H9 (cell line): ENCODE measurements around the gene RNF217. TPM values are rescaled to one million over a fixed set of nuclear protein-coding genes. Genes with fewer than 3 reads are reported as not detected.

ENCODE experiments used
- DNase-seq: peaks from one replicate; pipeline ENCODE4 v3.0.0-alpha.2; 2017
- H2AFZ ChIP-seq: one replicate; pipeline ENCODE4 v1.6.1; 2013; ENCODE audit warnings: mild to moderate bottlenecking, low read length, control low read depth, moderate library complexity
- H2AK5ac ChIP-seq: 2 replicates; pipeline ENCODE4 v1.6.1; 2013; ENCODE audit warnings: low read length, control low read depth, mixed read lengths; ENCODE audit not compliant: insufficient read length
- H2BK120ac ChIP-seq: one replicate; pipeline ENCODE4 v1.6.1; 2013; ENCODE audit warnings: low read depth, mild to moderate bottlenecking, low read length, control low read depth, inconsistent platforms; ENCODE audit not compliant: poor library complexity, severe bottlenecking
- H2BK12ac ChIP-seq: 2 replicates; pipeline ENCODE4 v1.6.1; 2013; ENCODE audit warnings: low read length, control low read depth, mixed read lengths, low read depth; ENCODE audit not compliant: insufficient read length
- H2BK15ac ChIP-seq: 2 replicates; pipeline ENCODE4 v1.6.1; 2013; ENCODE audit warnings: low read depth, low read length, control low read depth
- H2BK20ac ChIP-seq: one replicate; pipeline ENCODE4 v1.6.1; 2013; ENCODE audit warnings: low read depth, mild to moderate bottlenecking, low read length, control low read depth, inconsistent platforms; ENCODE audit not compliant: poor library complexity, severe bottlenecking
- H2BK5ac ChIP-seq: 2 replicates; pipeline ENCODE4 v1.6.1; 2013; ENCODE audit warnings: low read length, control low read depth, mixed read lengths; ENCODE audit not compliant: insufficient read length
- H3K14ac ChIP-seq: 2 replicates; pipeline ENCODE4 v1.6.1; 2013; ENCODE audit warnings: low read length, control low read depth; ENCODE audit not compliant: insufficient read depth
- H3K18ac ChIP-seq: 2 replicates; pipeline ENCODE4 v1.6.1; 2013; ENCODE audit warnings: low read depth, mild to moderate bottlenecking, mixed read lengths, low read length, control low read depth; ENCODE audit not compliant: insufficient read length
- H3K23ac ChIP-seq: 2 replicates; pipeline ENCODE4 v1.6.1; 2013; ENCODE audit warnings: low read length, control low read depth, mixed read lengths, low read depth; ENCODE audit not compliant: insufficient read length
- H3K23me2 ChIP-seq: 2 replicates; pipeline ENCODE4 v1.6.1; 2013; ENCODE audit warnings: low read depth, mild to moderate bottlenecking, mixed read lengths, low read length, control low read depth; ENCODE audit not compliant: insufficient read length, poor library complexity, severe bottlenecking
- H3K27ac ChIP-seq: 2 replicates; pipeline ENCODE4 v1.5.1; 2013; ENCODE audit warnings: low read length, control low read depth, mixed read lengths, low read depth; ENCODE audit not compliant: insufficient read length
- H3K27me3 ChIP-seq: 2 replicates; pipeline ENCODE4 v1.6.1; 2013; ENCODE audit warnings: low read length, control low read depth, inconsistent platforms; ENCODE audit not compliant: insufficient read depth
- H3K4ac ChIP-seq: 2 replicates; pipeline ENCODE4 v1.6.1; 2013; ENCODE audit warnings: low read depth, mild to moderate bottlenecking, control low read depth, inconsistent platforms, low read length, moderate library complexity
- H3K4me1 ChIP-seq: 2 replicates; pipeline ENCODE4 v1.6.1; 2013; ENCODE audit warnings: low read length, control low read depth, inconsistent platforms; ENCODE audit not compliant: insufficient read depth
- H3K4me2 ChIP-seq: 2 replicates; pipeline ENCODE4 v1.6.1; 2013; ENCODE audit warnings: low read length, control low read depth, mixed read lengths; ENCODE audit not compliant: insufficient read length, insufficient read depth
- H3K56ac ChIP-seq: 2 replicates; pipeline ENCODE4 v1.6.1; 2013; ENCODE audit warnings: low read depth, mild to moderate bottlenecking, mixed read lengths, low read length, control low read depth; ENCODE audit not compliant: insufficient read length
- H3K79me1 ChIP-seq: 2 replicates; pipeline ENCODE4 v1.6.1; 2013; ENCODE audit warnings: low read depth, mild to moderate bottlenecking, moderate library complexity, low read length, control low read depth, inconsistent platforms; ENCODE audit not compliant: insufficient read depth, poor library complexity, severe bottlenecking
- H3K79me2 ChIP-seq: 2 replicates; pipeline ENCODE4 v1.6.1; 2013; ENCODE audit warnings: low read length, control low read depth, inconsistent platforms; ENCODE audit not compliant: insufficient read depth
- H3K9ac ChIP-seq: 2 replicates; pipeline ENCODE4 v1.6.1; 2013; ENCODE audit warnings: low read length, control low read depth, mixed read lengths; ENCODE audit not compliant: insufficient read length; ENCODE audit errors: extremely low read depth
- H3K9me3 ChIP-seq: one replicate; pipeline ENCODE4 v1.6.1; 2013; ENCODE audit warnings: low read depth, low read length, inconsistent platforms; ENCODE audit not compliant: control insufficient read depth
- H3T11ph ChIP-seq: one replicate; pipeline ENCODE4 v1.6.1; 2013; ENCODE audit warnings: mild to moderate bottlenecking, low read length, control low read depth, inconsistent platforms
- H4K20me1 ChIP-seq: one replicate; pipeline ENCODE4 v1.6.1; 2013; ENCODE audit not compliant: control insufficient read depth, insufficient read length, insufficient read depth
- H4K5ac ChIP-seq: 2 replicates; pipeline ENCODE4 v1.6.1; 2013; ENCODE audit warnings: low read depth, mild to moderate bottlenecking, mixed read lengths, low read length, control low read depth; ENCODE audit not compliant: insufficient read length
- H4K8ac ChIP-seq: replicated peaks from 2 replicates; pipeline ENCODE4 v1.6.1; 2013; ENCODE audit warnings: low read length, control low read depth, mixed read lengths, low read depth; ENCODE audit not compliant: insufficient read length
- H4K91ac ChIP-seq: 2 replicates; pipeline ENCODE4 v1.6.1; 2013; ENCODE audit warnings: low read depth, mild to moderate bottlenecking, moderate library complexity, mixed read lengths, low read length, control low read depth; ENCODE audit not compliant: insufficient read length
- H3K27ac Mint-ChIP-seq, 3 experiments: 2 replicates in 2 of 3; 3 replicates in 1 of 3; pipeline ENCODE4 v1.8.0; 2020 to 2021; ENCODE audit warnings: mixed read lengths in 3 of 3, mild to moderate bottlenecking in 1 of 3, moderate library complexity in 1 of 3
- H3K27me3 Mint-ChIP-seq: 2 replicates; pipeline ENCODE4 v1.8.0; 2021; ENCODE audit warnings: low read depth, mild to moderate bottlenecking, moderate library complexity, mixed read lengths
- H3K36me3 Mint-ChIP-seq, 3 experiments: 2 replicates in 2 of 3; 3 replicates in 1 of 3; pipeline ENCODE4 v1.8.0; 2020 to 2021; ENCODE audit warnings: low read depth in 3 of 3, mixed read lengths in 3 of 3; ENCODE audit not compliant: insufficient read depth in 1 of 3
- H3K4me1 Mint-ChIP-seq, 2 experiments: 2 replicates each; pipeline ENCODE4 v1.8.0; 2020; ENCODE audit warnings: mixed read lengths in 2 of 2
- H3K4me3 Mint-ChIP-seq, 2 experiments: 2 replicates in 1 of 2; 3 replicates in 1 of 2; pipeline ENCODE4 v1.8.0; 2020 to 2021; ENCODE audit warnings: mild to moderate bottlenecking in 2 of 2, mixed read lengths in 2 of 2, moderate library complexity in 1 of 2
- H3K9me3 Mint-ChIP-seq, 2 experiments: 2 replicates in 1 of 2; 3 replicates in 1 of 2; pipeline ENCODE4 v1.8.0; 2020; ENCODE audit warnings: mild to moderate bottlenecking in 2 of 2, mixed read lengths in 2 of 2, moderate library complexity in 1 of 2
- CTCF ChIP-seq: fragments of 200-600 bp; sonication (generic); conservative IDR thresholded peaks from 3 replicates; pipeline ENCODE4 v1.8.0; 2021; ENCODE audit warnings: antibody characterized with exemption, mild to moderate bottlenecking
- WGBS: extraction: QIAGEN DNeasy Blood & Tissue Kit; methylation state at CpG from one replicate; pipeline ENCODE4 v1.1.7; 2013; ENCODE audit warnings: missing lambda C conversion rate, low lambda C conversion rate, mixed read lengths; ENCODE audit not compliant: insufficient read length; ENCODE audit errors: extremely low coverage; 5-methylcytosine and 5-hydroxymethylcytosine counted together
- total RNA-seq: library from RNA; stranded (reverse); gene quantifications from 2 replicates; pipeline ENCODE4 v1.2.1, GENCODE V29; 2021

The RNF217 gene
- total RNA-seq, 1 experiment from 2014 or later, result 9.6 TPM

- Histone ChIP-seq H3K56ac (no peak overlapping the region), H2BK12ac (no peak overlapping the region), H3K4ac (no peak overlapping the region), H3K23ac (no peak overlapping the region), H4K8ac (no peak overlapping the region), H3K27me3 (no peaks in the 10 kb centered on the region), H3K79me2 (no peaks in the 10 kb centered on the region), H3K4me2 (no peak overlapping the region), H2BK120ac (no peak overlapping the region), H4K5ac (no peak overlapping the region), H3T11ph (no peak overlapping the region), H3K23me2 (no peaks in the 10 kb centered on the region), H2BK5ac (no peak overlapping the region), H4K91ac (no peak overlapping the region), H2BK20ac (no peak overlapping the region), H3K79me1 (no peaks in the 10 kb centered on the region), H3K18ac (no peak overlapping the region), H2AK5ac (no peak overlapping the region), H3K4me1 (no peaks in the 10 kb centered on the region), H2AFZ (no peak overlapping the region), H3K9ac (no peak overlapping the region), H2BK15ac (no peak overlapping the region), H3K14ac (no peak overlapping the region), H4K20me1 (no peaks in the 10 kb centered on the region), H3K27ac (no peak overlapping the region), H3K9me3 (no peaks in the 10 kb centered on the region)
- Mint-ChIP-seq H3K27me3 (no peaks in the 10 kb centered on the region), H3K4me3 (no peak overlapping the region), H3K27ac (no peak overlapping the region; a peak in 1 of 7 replicates), H3K36me3 (peaks cover 3 to 11% (median 3%) of the 10 kb centered on the region in 3 experiments), H3K4me1 (peaks cover 13% of the 10 kb centered on the region in 2 experiments), H3K9me3 (no peaks in the 10 kb centered on the region)
- no peak for DNase-seq
- TF ChIP-seq CTCF, result no peak
- WGBS, result no CpG with 5 or more reads among the region's 1 CpG
Measured at GRCh38 chr6:124984668-124985338, 22.6 kb downstream of the RNF217 start.
